AG08396 (cell line): ENCODE measurements around the gene WDR18.
A peak's percentile ranks its signal among the peaks of the same experiment; 100 is the strongest.

Experiments
- DNase-seq: peaks from one replicate; pipeline ENCODE4 v3.0.0; 2012; ENCODE audit warnings: low spot score, mixed read lengths

Gene WDR18

GRCh38 chr19:964761-965694, 19.1 kb upstream of the WDR18 start:
- no peak for DNase-seq

GRCh38 chr19:966485-967088, 17.6 kb upstream of the WDR18 start:
- DNase-seq: no peak

GRCh38 chr19:970695-971094, 13.4 kb upstream of the WDR18 start:
- DNase-seq: no peak

- no peak for DNase-seq
Observed at GRCh38 chr19:971795-972194, 12.3 kb upstream of the WDR18 start.

- DNase-seq: no peak
Observed at GRCh38 chr19:972281-972680, 11.9 kb upstream of the WDR18 start.

- DNase-seq: no peak
Observed at GRCh38 chr19:973726-974563, 10.2 kb upstream of the WDR18 start.

GRCh38 chr19:974564-975257, 9.4 kb upstream of the WDR18 start:
- DNase-seq: no peak

- no peak for DNase-seq
Observed at GRCh38 chr19:976476-976875, 7.7 kb upstream of the WDR18 start.

GRCh38 chr19:977058-977464, 7.1 kb upstream of the WDR18 start:
- no peak for DNase-seq

GRCh38 chr19:979318-979741, 4.8 kb upstream of the WDR18 start:
- no peak for DNase-seq

- DNase-seq: no peak
Observed at GRCh38 chr19:980133-980998, 3.8 kb upstream of the WDR18 start.

- DNase-seq: peak; percentile 95
Observed at GRCh38 chr19:982567-983170, 1.5 kb upstream of the WDR18 start.

GRCh38 chr19:986083-986482, 1.9 kb downstream of the WDR18 start:
- DNase-seq: no peak

GRCh38 chr19:988081-988480, 3.9 kb downstream of the WDR18 start:
- DNase-seq: no peak

- no peak for DNase-seq
Observed at GRCh38 chr19:988510-988909, 4.4 kb downstream of the WDR18 start.

- no peak for DNase-seq
Observed at GRCh38 chr19:989381-990081, 5.4 kb downstream of the WDR18 start.

- no peak for DNase-seq
Observed at GRCh38 chr19:990119-990571, 6.0 kb downstream of the WDR18 start.

GRCh38 chr19:990746-991145, 6.6 kb downstream of the WDR18 start:
- DNase-seq: no peak

GRCh38 chr19:991174-991931, 7.2 kb downstream of the WDR18 start:
- DNase-seq: peak; percentile 83
